Measurements from ENCODE around the gene VPS41.

The VPS41 gene

DNA sequence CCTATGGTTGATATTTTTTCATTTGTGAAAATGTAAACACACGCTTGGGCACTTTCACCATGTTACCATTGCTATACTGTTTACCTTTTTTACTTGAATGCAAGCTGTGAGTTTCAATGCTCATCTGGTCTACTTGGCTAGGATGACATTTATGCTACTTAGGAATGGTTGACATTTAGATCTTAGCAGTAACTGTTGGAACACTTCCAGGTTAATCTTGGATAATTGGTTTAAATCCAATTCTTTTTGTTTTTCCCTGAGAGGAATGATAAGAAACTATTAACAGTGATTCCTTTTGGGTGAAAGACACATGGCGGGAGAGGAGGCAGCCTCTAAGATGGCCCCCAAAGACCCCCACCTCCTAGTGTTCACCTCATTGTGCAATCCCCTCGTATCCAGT is 226.4 kb downstream of the VPS41 start:
- DNase-seq (ENCODE audit: low spot score): no peak
- TF ChIP-seq, protein P1, sequence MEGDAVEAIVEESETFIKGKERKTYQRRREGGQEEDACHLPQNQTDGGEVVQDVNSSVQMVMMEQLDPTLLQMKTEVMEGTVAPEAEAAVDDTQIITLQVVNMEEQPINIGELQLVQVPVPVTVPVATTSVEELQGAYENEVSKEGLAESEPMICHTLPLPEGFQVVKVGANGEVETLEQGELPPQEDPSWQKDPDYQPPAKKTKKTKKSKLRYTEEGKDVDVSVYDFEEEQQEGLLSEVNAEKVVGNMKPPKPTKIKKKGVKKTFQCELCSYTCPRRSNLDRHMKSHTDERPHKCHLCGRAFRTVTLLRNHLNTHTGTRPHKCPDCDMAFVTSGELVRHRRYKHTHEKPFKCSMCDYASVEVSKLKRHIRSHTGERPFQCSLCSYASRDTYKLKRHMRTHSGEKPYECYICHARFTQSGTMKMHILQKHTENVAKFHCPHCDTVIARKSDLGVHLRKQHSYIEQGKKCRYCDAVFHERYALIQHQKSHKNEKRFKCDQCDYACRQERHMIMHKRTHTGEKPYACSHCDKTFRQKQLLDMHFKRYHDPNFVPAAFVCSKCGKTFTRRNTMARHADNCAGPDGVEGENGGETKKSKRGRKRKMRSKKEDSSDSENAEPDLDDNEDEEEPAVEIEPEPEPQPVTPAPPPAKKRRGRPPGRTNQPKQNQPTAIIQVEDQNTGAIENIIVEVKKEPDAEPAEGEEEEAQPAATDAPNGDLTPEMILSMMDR (IDR thresholded peaks at IDR 0.05): no peak
- Histone ChIP-seq H3K27ac (no peak overlapping the region), H3K4me3 (no peak overlapping the region)

DNA sequence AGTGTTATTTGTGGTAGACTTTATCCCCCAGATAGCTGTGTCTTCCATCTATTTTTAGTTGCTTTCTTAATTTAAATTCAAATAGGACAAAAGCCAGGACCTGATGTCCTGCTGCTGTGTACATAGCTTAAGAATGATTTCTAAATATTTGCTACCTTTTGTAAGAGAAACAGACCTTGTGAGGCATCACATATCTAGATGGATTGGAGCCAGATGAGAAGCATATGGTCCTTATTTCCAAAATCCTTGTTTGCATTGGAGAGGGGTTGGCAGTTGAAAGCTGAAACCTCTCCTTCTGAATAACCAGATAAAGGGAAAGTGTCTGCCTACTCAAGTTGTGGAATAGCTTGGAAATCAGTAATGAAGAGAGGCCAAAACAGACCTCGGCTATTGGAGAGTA is 227.1 kb downstream of the VPS41 start:
- H3K27ac ChIP-seq: no peak overlapping the region
- H3K4me3 ChIP-seq: no peak overlapping the region
- TF ChIP-seq, protein P1 (IDR thresholded peaks at IDR 0.05): no peak
- DNase-seq (ENCODE audit: low spot score): no peak

DNA sequence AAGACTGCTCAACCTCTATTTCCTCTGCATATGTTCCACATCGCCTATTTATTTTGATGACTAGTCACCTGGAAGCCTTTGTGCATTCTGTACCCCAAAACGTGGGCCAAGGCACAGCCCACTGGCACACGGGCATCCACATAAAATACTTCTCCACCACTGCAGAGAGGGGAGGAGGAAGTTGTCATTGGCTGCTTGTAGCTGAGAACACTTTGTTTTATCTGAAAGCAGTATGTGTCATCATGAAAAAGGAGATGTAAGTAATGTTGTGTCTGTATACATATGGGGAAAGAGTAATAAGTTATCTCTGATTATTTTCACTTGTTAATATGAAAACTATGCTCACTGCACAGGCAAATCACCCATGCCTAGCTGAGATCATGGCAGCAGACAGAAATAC is 229.6 kb downstream of the VPS41 start:
- Histone ChIP-seq H3K4me3 (no peak overlapping the region), H3K27ac (no peak overlapping the region)
- TF ChIP-seq, protein P1 (IDR thresholded peaks at IDR 0.05): no peak
- no peak for DNase-seq (ENCODE audit: low spot score)

DNA sequence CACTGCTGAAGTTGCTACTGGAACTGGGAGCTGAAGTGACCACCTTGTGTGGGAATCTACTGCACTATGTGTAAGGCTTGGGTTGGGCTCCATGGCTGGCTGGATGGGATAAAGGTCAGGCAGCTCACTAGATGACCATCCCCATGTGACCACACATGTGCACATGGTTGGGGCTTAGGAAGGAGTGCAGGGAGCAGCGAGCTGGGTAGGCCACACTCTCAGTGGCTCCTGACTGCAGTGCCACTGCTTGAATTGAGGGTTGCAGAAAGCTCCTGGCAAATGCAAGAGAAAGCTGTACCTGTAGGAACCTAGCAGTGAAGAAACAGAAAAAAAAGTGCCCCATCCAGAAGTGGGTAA is 230.3 kb downstream of the VPS41 start:
- Histone ChIP-seq H3K4me3 (no peak overlapping the region), H3K27ac (no peak overlapping the region)
- DNase-seq (ENCODE audit: low spot score): no peak
- TF ChIP-seq, protein P1 (IDR thresholded peaks at IDR 0.05): no peak

DNA sequence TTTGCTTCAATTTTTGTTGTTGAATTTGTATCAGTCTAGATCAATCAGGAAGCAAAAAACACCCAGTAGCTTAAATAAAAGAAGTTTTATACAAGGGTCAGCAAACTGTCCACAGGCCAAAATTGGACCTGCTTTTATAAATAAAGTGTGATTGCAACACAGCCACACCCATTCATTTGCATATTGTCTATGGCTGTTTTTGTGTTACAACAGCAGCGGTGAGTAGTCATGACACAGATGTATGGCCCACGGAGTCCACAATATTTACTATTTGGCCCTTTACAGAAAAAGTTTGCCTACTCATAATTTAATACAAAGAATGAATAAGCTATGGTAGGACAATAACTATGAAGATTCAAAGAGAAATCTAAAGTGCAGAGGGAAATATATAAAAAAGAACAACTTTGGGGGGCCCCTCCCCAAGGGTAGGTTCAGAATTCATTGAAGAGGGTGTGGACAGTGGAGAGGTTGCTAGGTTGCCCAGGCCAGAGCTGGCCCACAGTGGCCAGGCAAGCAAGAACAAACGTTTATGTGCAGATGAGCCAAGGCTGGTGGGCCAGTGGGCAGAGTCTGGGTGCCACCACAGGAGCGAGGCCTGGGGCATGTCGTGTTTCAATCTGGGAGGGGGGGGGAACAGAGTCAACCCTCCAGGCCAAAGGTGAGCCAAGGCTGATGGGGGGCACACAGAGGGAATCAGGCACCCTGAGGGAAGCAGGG is 230.9 kb downstream of the VPS41 start:
- TF ChIP-seq, protein P1 (IDR thresholded peaks at IDR 0.05): no peak

DNA sequence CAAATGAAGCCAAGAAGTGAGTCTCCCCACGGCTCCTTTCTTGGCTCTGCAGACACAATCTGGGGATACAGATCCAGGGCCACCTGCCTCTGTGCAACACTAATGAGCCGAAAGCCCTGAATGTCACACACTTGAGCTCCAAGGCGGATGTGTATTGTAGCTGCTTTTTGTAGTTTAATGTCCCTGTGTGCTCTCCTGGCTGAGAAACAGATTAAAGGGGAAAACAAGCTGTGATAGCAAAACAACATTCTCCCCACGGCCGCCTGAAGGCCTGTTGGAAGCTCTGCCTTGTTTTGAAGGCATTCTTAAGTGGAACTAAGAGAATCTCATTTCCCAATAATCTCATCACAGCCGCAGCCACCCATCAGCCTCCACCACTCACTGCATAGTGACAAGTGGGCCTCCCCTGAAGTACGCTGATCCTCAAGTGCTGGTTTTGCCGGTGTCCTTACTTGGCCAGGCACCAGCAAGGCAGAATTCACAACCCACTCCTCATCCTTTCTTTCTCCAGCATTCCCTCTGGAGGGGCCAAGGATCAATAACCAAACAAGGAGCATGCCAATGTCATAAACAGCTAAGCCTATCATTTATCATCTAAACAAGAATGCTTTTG is 233.4 kb downstream of the VPS41 start:
- no peak overlapping the region for H3K4me3 ChIP-seq
- TF ChIP-seq, protein P1 (IDR thresholded peaks at IDR 0.05): no peak
- no peak overlapping the region for H3K27ac ChIP-seq
- DNase-seq (ENCODE audit: low spot score): no peak

More for the DNA sequence above, 230.9 kb downstream of the VPS41 start:
- no peak for DNase-seq (ENCODE audit: low spot score)
- Histone ChIP-seq H3K4me3 (no peak overlapping the region), H3K27ac (no peak overlapping the region)

DNA sequence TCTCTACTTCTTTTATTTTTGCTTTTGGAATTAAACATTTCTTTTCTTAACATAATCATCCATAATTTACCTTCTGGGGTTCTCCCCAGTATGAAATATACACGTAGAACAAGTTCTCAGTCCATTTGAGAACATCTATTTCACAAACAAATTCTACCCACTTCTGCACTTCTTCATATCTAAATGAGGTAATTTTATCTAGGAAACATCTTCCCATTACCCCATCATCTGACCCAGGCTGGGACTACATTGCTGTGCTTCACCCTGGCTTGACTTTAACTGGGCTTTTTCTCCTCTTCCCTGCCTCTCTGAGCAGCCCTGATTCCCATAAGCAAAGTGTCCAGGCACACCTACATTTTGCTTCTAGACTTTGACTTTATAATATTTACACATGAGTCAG is 234.5 kb downstream of the VPS41 start:
- TF ChIP-seq, protein P1 (IDR thresholded peaks at IDR 0.05): no peak
- DNase-seq (ENCODE audit: low spot score): no peak
- no peak overlapping the region for H3K4me3 ChIP-seq
- H3K27ac ChIP-seq: no peak overlapping the region

All from coronary artery (tissue), 2 donors.